H9 (cell line): ENCODE measurements around the gene SLC9B1. TPM values are rescaled to one million over a fixed set of nuclear protein-coding genes. Genes with fewer than 3 reads are reported as not detected.
"Not testable (repeated sequence)": the region's sequence is repeated elsewhere in the genome, so short reads cannot be mapped to it uniquely, and the experiment has no call there.

ENCODE experiments used
- DNase-seq: peaks from one replicate; pipeline ENCODE4 v3.0.0-alpha.2; 2017
- H2AFZ ChIP-seq: one replicate; pipeline ENCODE4 v1.6.1; 2013; ENCODE audit warnings: mild to moderate bottlenecking, low read length, control low read depth, moderate library complexity
- H2AK5ac ChIP-seq: 2 replicates; pipeline ENCODE4 v1.6.1; 2013; ENCODE audit warnings: low read length, control low read depth, mixed read lengths; ENCODE audit not compliant: insufficient read length
- H2BK120ac ChIP-seq: one replicate; pipeline ENCODE4 v1.6.1; 2013; ENCODE audit warnings: low read depth, mild to moderate bottlenecking, low read length, control low read depth, inconsistent platforms; ENCODE audit not compliant: poor library complexity, severe bottlenecking
- H2BK12ac ChIP-seq: 2 replicates; pipeline ENCODE4 v1.6.1; 2013; ENCODE audit warnings: low read length, control low read depth, mixed read lengths, low read depth; ENCODE audit not compliant: insufficient read length
- H2BK15ac ChIP-seq: 2 replicates; pipeline ENCODE4 v1.6.1; 2013; ENCODE audit warnings: low read depth, low read length, control low read depth
- H2BK20ac ChIP-seq: one replicate; pipeline ENCODE4 v1.6.1; 2013; ENCODE audit warnings: low read depth, mild to moderate bottlenecking, low read length, control low read depth, inconsistent platforms; ENCODE audit not compliant: poor library complexity, severe bottlenecking
- H2BK5ac ChIP-seq: 2 replicates; pipeline ENCODE4 v1.6.1; 2013; ENCODE audit warnings: low read length, control low read depth, mixed read lengths; ENCODE audit not compliant: insufficient read length
- H3K14ac ChIP-seq: 2 replicates; pipeline ENCODE4 v1.6.1; 2013; ENCODE audit warnings: low read length, control low read depth; ENCODE audit not compliant: insufficient read depth
- H3K18ac ChIP-seq: 2 replicates; pipeline ENCODE4 v1.6.1; 2013; ENCODE audit warnings: low read depth, mild to moderate bottlenecking, mixed read lengths, low read length, control low read depth; ENCODE audit not compliant: insufficient read length
- H3K23ac ChIP-seq: 2 replicates; pipeline ENCODE4 v1.6.1; 2013; ENCODE audit warnings: low read length, control low read depth, mixed read lengths, low read depth; ENCODE audit not compliant: insufficient read length
- H3K23me2 ChIP-seq: 2 replicates; pipeline ENCODE4 v1.6.1; 2013; ENCODE audit warnings: low read depth, mild to moderate bottlenecking, mixed read lengths, low read length, control low read depth; ENCODE audit not compliant: insufficient read length, poor library complexity, severe bottlenecking
- H3K27ac ChIP-seq: 2 replicates; pipeline ENCODE4 v1.5.1; 2013; ENCODE audit warnings: low read length, control low read depth, mixed read lengths, low read depth; ENCODE audit not compliant: insufficient read length
- H3K27me3 ChIP-seq: 2 replicates; pipeline ENCODE4 v1.6.1; 2013; ENCODE audit warnings: low read length, control low read depth, inconsistent platforms; ENCODE audit not compliant: insufficient read depth
- H3K4ac ChIP-seq: 2 replicates; pipeline ENCODE4 v1.6.1; 2013; ENCODE audit warnings: low read depth, mild to moderate bottlenecking, control low read depth, inconsistent platforms, low read length, moderate library complexity
- H3K4me1 ChIP-seq: 2 replicates; pipeline ENCODE4 v1.6.1; 2013; ENCODE audit warnings: low read length, control low read depth, inconsistent platforms; ENCODE audit not compliant: insufficient read depth
- H3K4me2 ChIP-seq: 2 replicates; pipeline ENCODE4 v1.6.1; 2013; ENCODE audit warnings: low read length, control low read depth, mixed read lengths; ENCODE audit not compliant: insufficient read length, insufficient read depth
- H3K56ac ChIP-seq: 2 replicates; pipeline ENCODE4 v1.6.1; 2013; ENCODE audit warnings: low read depth, mild to moderate bottlenecking, mixed read lengths, low read length, control low read depth; ENCODE audit not compliant: insufficient read length
- H3K79me1 ChIP-seq: 2 replicates; pipeline ENCODE4 v1.6.1; 2013; ENCODE audit warnings: low read depth, mild to moderate bottlenecking, moderate library complexity, low read length, control low read depth, inconsistent platforms; ENCODE audit not compliant: insufficient read depth, poor library complexity, severe bottlenecking
- H3K79me2 ChIP-seq: 2 replicates; pipeline ENCODE4 v1.6.1; 2013; ENCODE audit warnings: low read length, control low read depth, inconsistent platforms; ENCODE audit not compliant: insufficient read depth
- H3K9ac ChIP-seq: 2 replicates; pipeline ENCODE4 v1.6.1; 2013; ENCODE audit warnings: low read length, control low read depth, mixed read lengths; ENCODE audit not compliant: insufficient read length; ENCODE audit errors: extremely low read depth
- H3K9me3 ChIP-seq: one replicate; pipeline ENCODE4 v1.6.1; 2013; ENCODE audit warnings: low read depth, low read length, inconsistent platforms; ENCODE audit not compliant: control insufficient read depth
- H3T11ph ChIP-seq: one replicate; pipeline ENCODE4 v1.6.1; 2013; ENCODE audit warnings: mild to moderate bottlenecking, low read length, control low read depth, inconsistent platforms
- H4K20me1 ChIP-seq: one replicate; pipeline ENCODE4 v1.6.1; 2013; ENCODE audit not compliant: control insufficient read depth, insufficient read length, insufficient read depth
- H4K5ac ChIP-seq: 2 replicates; pipeline ENCODE4 v1.6.1; 2013; ENCODE audit warnings: low read depth, mild to moderate bottlenecking, mixed read lengths, low read length, control low read depth; ENCODE audit not compliant: insufficient read length
- H4K8ac ChIP-seq: replicated peaks from 2 replicates; pipeline ENCODE4 v1.6.1; 2013; ENCODE audit warnings: low read length, control low read depth, mixed read lengths, low read depth; ENCODE audit not compliant: insufficient read length
- H4K91ac ChIP-seq: 2 replicates; pipeline ENCODE4 v1.6.1; 2013; ENCODE audit warnings: low read depth, mild to moderate bottlenecking, moderate library complexity, mixed read lengths, low read length, control low read depth; ENCODE audit not compliant: insufficient read length
- H3K27ac Mint-ChIP-seq, 3 experiments: 2 replicates in 2 of 3; 3 replicates in 1 of 3; pipeline ENCODE4 v1.8.0; 2020 to 2021; ENCODE audit warnings: mixed read lengths in 3 of 3, mild to moderate bottlenecking in 1 of 3, moderate library complexity in 1 of 3
- H3K27me3 Mint-ChIP-seq: 2 replicates; pipeline ENCODE4 v1.8.0; 2021; ENCODE audit warnings: low read depth, mild to moderate bottlenecking, moderate library complexity, mixed read lengths
- H3K36me3 Mint-ChIP-seq, 3 experiments: 2 replicates in 2 of 3; 3 replicates in 1 of 3; pipeline ENCODE4 v1.8.0; 2020 to 2021; ENCODE audit warnings: low read depth in 3 of 3, mixed read lengths in 3 of 3; ENCODE audit not compliant: insufficient read depth in 1 of 3
- H3K4me1 Mint-ChIP-seq, 2 experiments: 2 replicates each; pipeline ENCODE4 v1.8.0; 2020; ENCODE audit warnings: mixed read lengths in 2 of 2
- H3K4me3 Mint-ChIP-seq, 2 experiments: 2 replicates in 1 of 2; 3 replicates in 1 of 2; pipeline ENCODE4 v1.8.0; 2020 to 2021; ENCODE audit warnings: mild to moderate bottlenecking in 2 of 2, mixed read lengths in 2 of 2, moderate library complexity in 1 of 2
- H3K9me3 Mint-ChIP-seq, 2 experiments: 2 replicates in 1 of 2; 3 replicates in 1 of 2; pipeline ENCODE4 v1.8.0; 2020; ENCODE audit warnings: mild to moderate bottlenecking in 2 of 2, mixed read lengths in 2 of 2, moderate library complexity in 1 of 2
- WGBS: extraction: QIAGEN DNeasy Blood & Tissue Kit; methylation state at CpG from one replicate; pipeline ENCODE4 v1.1.7; 2013; ENCODE audit warnings: missing lambda C conversion rate, low lambda C conversion rate, mixed read lengths; ENCODE audit not compliant: insufficient read length; ENCODE audit errors: extremely low coverage; 5-methylcytosine and 5-hydroxymethylcytosine counted together
- total RNA-seq: library from RNA; stranded (reverse); gene quantifications from 2 replicates; pipeline ENCODE4 v1.2.1, GENCODE V29; 2021
- TF ChIP-seq, protein P1 (sequence below): fragments of 200-600 bp; sonication (generic); conservative IDR thresholded peaks from 3 replicates; pipeline ENCODE4 v1.8.0; 2021; ENCODE audit warnings: antibody characterized with exemption, mild to moderate bottlenecking

SLC9B1 gene
- total RNA-seq, 1 experiment from 2014 or later: 0.59 TPM

DNA sequence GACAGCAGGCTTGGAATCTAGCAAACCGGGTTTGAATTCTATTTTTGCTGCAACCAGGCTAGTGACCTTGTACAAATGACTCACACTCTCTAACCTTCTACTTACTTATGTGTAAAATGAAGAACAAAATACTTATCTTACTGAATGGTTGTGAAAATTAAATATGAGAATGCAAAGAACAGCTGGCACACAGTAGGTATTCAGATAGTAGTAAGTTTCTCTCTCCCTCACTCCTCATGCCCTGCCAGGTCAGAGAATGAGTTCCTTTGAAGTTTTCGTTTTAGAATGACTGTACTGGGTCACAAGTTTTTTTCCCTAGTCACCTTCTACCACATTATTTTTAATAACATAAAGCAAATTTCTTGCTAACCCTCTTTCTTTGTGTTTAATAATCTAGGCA, 117.7 kb downstream of the SLC9B1 start:
- Histone ChIP-seq H4K20me1 (no peaks in the 10 kb centered on the region), H2BK12ac (no peak overlapping the region), H3K23me2 (no peaks in the 10 kb centered on the region), H2BK15ac (no peak overlapping the region), H3K27me3 (no peaks in the 10 kb centered on the region), H3K4me2 (no peak overlapping the region), H4K91ac (no peak overlapping the region), H2BK20ac (no peak overlapping the region), H2BK120ac (no peak overlapping the region), H3K18ac (no peak overlapping the region), H3K9me3 (no peaks in the 10 kb centered on the region), H2AK5ac (no peak overlapping the region), H4K5ac (no peak overlapping the region), H3T11ph (no peak overlapping the region), H2AFZ (no peak overlapping the region), H3K79me1 (no peaks in the 10 kb centered on the region), H3K79me2 (no peaks in the 10 kb centered on the region), H2BK5ac (no peak overlapping the region), H3K23ac (no peak overlapping the region), H3K14ac (no peak overlapping the region), H3K9ac (no peak overlapping the region), H3K4ac (no peak overlapping the region), H4K8ac (no peak overlapping the region), H3K27ac (no peak overlapping the region), H3K56ac (no peak overlapping the region), H3K4me1 (no peaks in the 10 kb centered on the region)
- no peak overlapping the region for H3K4me3 Mint-ChIP-seq
- no peak overlapping the region for H3K27ac Mint-ChIP-seq
- H3K4me1 Mint-ChIP-seq: no peaks in the 10 kb centered on the region
- H3K27me3 Mint-ChIP-seq: no peaks in the 10 kb centered on the region
- no peaks in the 10 kb centered on the region for H3K9me3 Mint-ChIP-seq
- WGBS: no CpG with 5 or more reads among the region's 2 CpGs
- TF ChIP-seq, protein P1, sequence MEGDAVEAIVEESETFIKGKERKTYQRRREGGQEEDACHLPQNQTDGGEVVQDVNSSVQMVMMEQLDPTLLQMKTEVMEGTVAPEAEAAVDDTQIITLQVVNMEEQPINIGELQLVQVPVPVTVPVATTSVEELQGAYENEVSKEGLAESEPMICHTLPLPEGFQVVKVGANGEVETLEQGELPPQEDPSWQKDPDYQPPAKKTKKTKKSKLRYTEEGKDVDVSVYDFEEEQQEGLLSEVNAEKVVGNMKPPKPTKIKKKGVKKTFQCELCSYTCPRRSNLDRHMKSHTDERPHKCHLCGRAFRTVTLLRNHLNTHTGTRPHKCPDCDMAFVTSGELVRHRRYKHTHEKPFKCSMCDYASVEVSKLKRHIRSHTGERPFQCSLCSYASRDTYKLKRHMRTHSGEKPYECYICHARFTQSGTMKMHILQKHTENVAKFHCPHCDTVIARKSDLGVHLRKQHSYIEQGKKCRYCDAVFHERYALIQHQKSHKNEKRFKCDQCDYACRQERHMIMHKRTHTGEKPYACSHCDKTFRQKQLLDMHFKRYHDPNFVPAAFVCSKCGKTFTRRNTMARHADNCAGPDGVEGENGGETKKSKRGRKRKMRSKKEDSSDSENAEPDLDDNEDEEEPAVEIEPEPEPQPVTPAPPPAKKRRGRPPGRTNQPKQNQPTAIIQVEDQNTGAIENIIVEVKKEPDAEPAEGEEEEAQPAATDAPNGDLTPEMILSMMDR: no peak
- no peak for DNase-seq
- H3K36me3 Mint-ChIP-seq: no peaks in the 10 kb centered on the region

GRCh38 chr4:102897610-102898009, 121.9 kb downstream of the SLC9B1 start:
- not testable (repeated sequence) for H3K23ac ChIP-seq, H2AK5ac ChIP-seq, H3K27ac Mint-ChIP-seq, H3K4ac ChIP-seq, H4K5ac ChIP-seq, H3K9ac ChIP-seq, H2BK20ac ChIP-seq, DNase-seq, H2BK12ac ChIP-seq, H3K56ac ChIP-seq, H3K4me2 ChIP-seq, H3K36me3 Mint-ChIP-seq, H3K4me3 Mint-ChIP-seq, H3K4me1 ChIP-seq, H3K27me3 ChIP-seq, H3K79me2 ChIP-seq, H3K27me3 Mint-ChIP-seq, H3K14ac ChIP-seq, H2BK15ac ChIP-seq, H2BK5ac ChIP-seq, H3K9me3 ChIP-seq, H3T11ph ChIP-seq, H3K79me1 ChIP-seq, H4K20me1 ChIP-seq, H3K4me1 Mint-ChIP-seq, H3K23me2 ChIP-seq, H4K8ac ChIP-seq, H2AFZ ChIP-seq, H3K9me3 Mint-ChIP-seq, H2BK120ac ChIP-seq, H3K27ac ChIP-seq, H3K18ac ChIP-seq, H4K91ac ChIP-seq
- WGBS: no CpG with 5 or more reads among the region's 3 CpGs
